IPS-18a (cell line): ENCODE data around the gene LILRB5.
"Not testable (repeated sequence)": the region's sequence is repeated elsewhere in the genome, so short reads cannot be mapped to it uniquely, and the experiment has no call there.

ENCODE experiments used
- H3K27ac ChIP-seq: one replicate; pipeline ENCODE4 v1.5.1; 2013; ENCODE audit warnings: low read length
- H3K27me3 ChIP-seq: one replicate; pipeline ENCODE4 v1.6.1; 2013; ENCODE audit warnings: mild to moderate bottlenecking, low read length; ENCODE audit not compliant: control insufficient read depth, insufficient read depth
- H3K36me3 ChIP-seq: one replicate; pipeline ENCODE4 v1.6.1; 2013; ENCODE audit warnings: low read depth, low read length; ENCODE audit not compliant: control insufficient read depth
- H3K4me1 ChIP-seq: one replicate; pipeline ENCODE4 v1.6.1; 2013; ENCODE audit warnings: low read depth, low read length; ENCODE audit not compliant: control insufficient read depth
- H3K4me3 ChIP-seq: one replicate; pipeline ENCODE4 v1.5.1; 2013; ENCODE audit warnings: low read length
- H3K9ac ChIP-seq: one replicate; pipeline ENCODE4 v1.6.1; 2013; ENCODE audit warnings: mild to moderate bottlenecking, low read length, moderate library complexity
- H3K9me3 ChIP-seq: one replicate; pipeline ENCODE4 v1.6.1; 2013; ENCODE audit warnings: low read depth, low read length; ENCODE audit not compliant: control insufficient read depth

The LILRB5 gene

DNA sequence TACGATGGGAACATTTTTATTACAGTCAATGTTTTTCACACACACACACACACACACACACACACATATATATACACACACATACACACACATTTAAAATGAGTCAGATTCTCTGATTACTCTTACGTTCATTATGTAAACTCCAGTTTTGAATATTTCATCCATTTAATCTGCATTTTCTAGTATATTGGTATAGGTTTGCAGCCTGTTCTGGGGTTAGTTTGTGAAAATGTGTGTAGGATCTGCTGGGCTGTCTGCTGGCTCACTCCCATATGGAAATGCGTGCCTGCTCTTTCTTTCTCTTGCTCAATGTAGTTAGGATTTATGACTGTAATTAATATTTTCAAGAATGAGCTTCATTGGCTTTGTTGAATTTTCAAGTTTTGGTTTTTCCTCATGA lies 16.7 kb upstream of the LILRB5 start:
- Histone ChIP-seq H3K9ac (no peak overlapping the region), H3K4me3 (no peak overlapping the region), H3K36me3 (no peaks in the 10 kb centered on the region), H3K27ac (no peak overlapping the region), H3K4me1 (no peaks in the 10 kb centered on the region), H3K9me3 (no peaks in the 10 kb centered on the region), H3K27me3 (peaks cover 3% of the 10 kb centered on the region)

DNA sequence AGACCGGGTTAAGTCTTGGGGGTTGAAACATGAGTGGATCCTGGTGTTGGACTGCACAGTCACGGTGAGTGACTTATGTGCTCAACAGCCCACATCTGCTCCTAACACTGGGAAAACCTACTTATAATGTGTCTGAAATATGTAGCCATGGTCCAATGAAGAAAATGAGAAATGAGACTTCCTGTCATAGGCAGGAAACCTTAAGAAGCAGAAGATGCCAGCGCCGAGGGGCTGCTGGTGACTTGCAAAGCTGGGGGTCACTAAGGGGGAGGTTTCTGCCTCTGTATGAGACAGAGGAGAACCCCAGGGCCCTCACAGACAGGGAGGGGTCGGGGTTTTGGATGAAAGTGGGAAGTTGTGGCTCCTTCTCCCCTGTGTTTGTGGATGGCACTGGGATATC lies 15.1 kb upstream of the LILRB5 start:
- H3K27me3 ChIP-seq, H3K36me3 ChIP-seq, H3K4me3 ChIP-seq, H3K9ac ChIP-seq, H3K27ac ChIP-seq, H3K9me3 ChIP-seq, H3K4me1 ChIP-seq: not testable (repeated sequence)

DNA sequence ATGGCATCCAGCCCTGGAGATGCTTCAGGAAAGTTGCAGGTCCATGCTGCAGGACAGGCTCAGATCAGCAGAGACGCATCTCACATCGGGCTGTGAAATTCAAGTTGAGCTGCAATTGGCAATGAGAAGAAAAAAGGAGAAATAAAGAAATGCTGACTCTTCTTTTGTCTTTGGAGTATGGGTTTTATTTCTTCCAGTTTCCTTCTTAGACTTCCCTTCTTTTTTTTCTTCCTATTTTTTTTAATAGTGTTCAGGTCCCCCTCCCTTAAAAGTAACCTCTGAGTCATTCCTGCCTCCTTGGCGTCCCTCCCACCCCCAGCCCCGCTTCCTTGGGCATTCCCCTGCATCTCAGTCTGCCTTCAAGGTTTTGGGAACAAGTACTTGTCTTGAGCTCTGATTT lies 14.5 kb upstream of the LILRB5 start:
- H3K9me3 ChIP-seq, H3K36me3 ChIP-seq, H3K4me1 ChIP-seq, H3K27me3 ChIP-seq, H3K9ac ChIP-seq, H3K27ac ChIP-seq, H3K4me3 ChIP-seq: not testable (repeated sequence)

DNA sequence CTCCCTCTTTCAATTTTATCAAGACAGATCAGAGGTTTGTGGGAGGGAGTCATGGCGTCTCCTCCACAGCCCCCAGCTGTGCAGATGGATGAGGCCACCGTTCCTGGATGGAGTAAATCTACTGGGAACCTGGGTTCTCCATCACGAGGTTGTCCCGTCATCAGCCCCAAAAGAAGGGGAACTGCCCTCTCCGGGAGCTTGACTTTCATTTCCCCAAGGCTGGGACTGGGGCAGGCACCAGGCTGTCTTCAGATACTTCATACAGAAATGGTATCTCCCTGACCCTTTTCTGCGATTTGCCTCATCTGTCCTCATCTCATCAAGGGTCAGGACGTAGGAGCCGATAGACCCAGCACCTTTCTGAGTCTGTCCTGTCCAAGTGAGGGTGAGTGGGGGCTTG lies 14.0 kb upstream of the LILRB5 start:
- no peak overlapping the region for H3K4me3 ChIP-seq
- no peaks in the 10 kb centered on the region for H3K4me1 ChIP-seq
- H3K27me3 ChIP-seq: peaks cover 4% of the 10 kb centered on the region
- no peaks in the 10 kb centered on the region for H3K36me3 ChIP-seq
- H3K27ac ChIP-seq: no peak overlapping the region
- no peaks in the 10 kb centered on the region for H3K9me3 ChIP-seq
- no peak overlapping the region for H3K9ac ChIP-seq

DNA sequence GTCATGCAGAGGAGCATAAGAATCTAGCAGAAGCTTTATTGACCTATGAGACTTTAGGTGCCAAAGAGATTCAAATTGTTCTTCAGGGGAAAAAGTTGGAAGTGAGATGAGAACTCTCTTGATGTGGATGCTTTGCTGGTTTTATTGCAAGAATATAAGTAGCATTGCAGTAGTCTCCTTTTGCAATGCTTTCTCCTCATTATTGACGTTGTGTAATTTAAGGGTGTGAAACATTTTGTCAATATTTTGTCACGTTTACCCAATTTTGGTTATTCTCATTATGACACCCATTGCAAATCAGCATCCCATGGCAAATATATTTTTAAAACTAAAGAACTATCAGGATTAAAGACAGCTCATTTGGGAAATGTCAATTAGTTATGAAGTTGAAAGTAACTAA lies 11.9 kb upstream of the LILRB5 start:
- H3K4me1 ChIP-seq: no peaks in the 10 kb centered on the region
- no peak overlapping the region for H3K27ac ChIP-seq
- peaks cover 4% of the 10 kb centered on the region for H3K27me3 ChIP-seq
- H3K4me3 ChIP-seq: no peak overlapping the region
- no peaks in the 10 kb centered on the region for H3K36me3 ChIP-seq
- H3K9me3 ChIP-seq: no peaks in the 10 kb centered on the region
- no peak overlapping the region for H3K9ac ChIP-seq

DNA sequence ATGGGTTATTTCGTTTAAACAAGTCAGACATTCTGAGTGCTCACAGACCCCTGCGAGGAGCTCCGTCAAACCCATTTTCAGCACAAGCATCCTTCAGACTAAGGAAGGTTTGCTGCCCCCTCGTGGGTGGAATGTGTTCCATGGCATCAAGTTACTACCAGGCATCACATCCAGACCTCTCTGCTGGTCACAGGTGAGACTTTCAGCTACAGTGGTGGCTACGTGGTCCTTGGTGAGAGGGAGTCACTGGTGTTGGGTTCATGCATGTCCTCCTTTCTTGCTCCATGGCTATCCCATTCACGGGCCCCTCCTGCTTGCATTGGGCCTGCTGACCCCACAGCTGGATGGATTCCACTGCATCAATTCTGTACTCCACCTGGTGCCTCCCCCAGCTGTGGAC lies 9.1 kb upstream of the LILRB5 start:
- no peak overlapping the region for H3K9ac ChIP-seq
- no peaks in the 10 kb centered on the region for H3K9me3 ChIP-seq
- no peak overlapping the region for H3K4me3 ChIP-seq
- H3K27ac ChIP-seq: no peak overlapping the region
- peaks cover 4% of the 10 kb centered on the region for H3K27me3 ChIP-seq
- H3K36me3 ChIP-seq: no peaks in the 10 kb centered on the region
- no peaks in the 10 kb centered on the region for H3K4me1 ChIP-seq

DNA sequence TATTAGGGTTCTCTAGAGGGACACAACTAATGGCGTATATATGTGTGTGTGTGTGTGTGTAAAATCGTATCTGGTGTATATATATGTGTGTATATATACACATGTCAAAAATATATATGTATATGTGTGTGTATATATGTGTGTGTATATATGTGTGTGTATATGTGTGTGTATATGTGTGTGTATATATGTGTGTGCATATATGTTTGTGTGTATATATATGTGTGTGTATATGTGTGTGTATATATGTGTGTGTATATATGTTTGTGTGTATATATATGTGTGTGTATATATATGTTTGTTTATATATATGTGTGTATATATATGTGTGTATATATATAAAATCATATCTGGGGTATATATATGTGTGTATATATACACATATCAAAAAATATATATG lies 5.4 kb upstream of the LILRB5 start:
- H3K9me3 ChIP-seq: no peaks in the 10 kb centered on the region
- no peaks in the 10 kb centered on the region for H3K36me3 ChIP-seq
- no peak overlapping the region for H3K9ac ChIP-seq
- H3K4me1 ChIP-seq: no peaks in the 10 kb centered on the region
- no peak overlapping the region for H3K4me3 ChIP-seq
- H3K27me3 ChIP-seq: no peaks in the 10 kb centered on the region
- no peak overlapping the region for H3K27ac ChIP-seq

DNA sequence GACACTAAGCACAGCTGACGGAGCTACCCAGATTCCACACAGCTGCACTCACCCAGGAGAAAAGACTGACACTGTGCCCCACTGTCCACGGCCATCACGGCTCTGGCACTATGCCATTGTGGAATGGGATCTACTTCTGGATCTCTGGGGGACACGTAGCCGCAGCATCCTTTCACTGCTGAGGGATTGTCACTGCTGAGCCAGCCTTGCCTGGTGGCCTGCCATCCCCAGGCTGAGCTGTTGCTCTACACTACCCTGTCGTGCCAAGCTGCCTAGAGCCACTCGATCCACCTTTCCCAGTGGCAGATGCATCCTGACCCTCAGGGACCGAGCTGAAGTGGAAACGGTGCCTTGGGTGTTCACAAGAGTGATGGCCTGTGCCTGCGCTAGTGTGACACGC lies 5.0 kb upstream of the LILRB5 start:
- Histone ChIP-seq H3K9me3 (no peaks in the 10 kb centered on the region), H3K4me1 (no peaks in the 10 kb centered on the region), H3K4me3 (no peak overlapping the region), H3K36me3 (no peaks in the 10 kb centered on the region), H3K27ac (no peak overlapping the region), H3K27me3 (no peaks in the 10 kb centered on the region), H3K9ac (no peak overlapping the region)

DNA sequence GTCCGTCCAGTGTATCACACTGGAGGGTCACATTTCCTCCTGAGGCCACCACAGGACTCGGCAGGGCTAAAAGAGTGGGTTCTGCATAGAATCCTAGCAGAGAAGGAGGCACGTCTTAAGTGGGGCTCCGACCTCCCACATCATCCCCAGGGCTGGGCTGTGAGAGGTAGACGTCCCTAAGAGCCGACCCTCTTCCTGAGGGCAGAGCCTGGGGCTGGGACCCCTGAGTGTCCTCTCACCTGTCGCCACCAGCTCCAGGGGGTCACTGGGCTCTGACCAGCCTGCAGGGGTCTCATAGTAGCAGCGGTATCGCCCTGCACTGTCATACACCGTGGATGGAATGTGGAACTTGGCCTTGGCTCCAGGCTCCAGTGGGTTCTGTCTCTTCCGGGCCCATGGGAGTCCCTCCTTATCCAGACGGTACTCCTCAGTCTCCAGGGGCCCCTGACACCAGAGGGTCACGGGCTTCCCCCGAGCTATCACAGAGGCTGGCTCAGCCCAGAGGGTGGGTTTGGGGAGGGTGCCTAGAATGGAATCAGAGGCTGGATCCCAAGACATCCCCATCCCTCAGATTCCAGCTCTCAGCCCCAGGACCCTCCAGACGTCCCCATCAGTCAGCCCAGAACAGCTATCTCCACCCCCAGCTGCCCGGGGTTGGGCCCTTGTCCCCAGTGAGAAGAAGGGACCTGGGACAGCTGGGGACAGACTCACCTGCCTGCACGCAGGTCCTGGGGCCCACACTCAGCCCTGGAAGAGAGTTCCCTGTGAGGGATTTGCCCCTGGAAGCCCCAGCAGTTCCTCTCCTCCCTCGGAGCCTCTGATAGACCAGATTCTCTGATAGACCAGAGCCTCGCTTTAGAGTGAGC lies 590 bp downstream of the LILRB5 start:
- Histone ChIP-seq H3K9ac (no peak overlapping the region), H3K36me3 (no peaks in the 10 kb centered on the region), H3K27ac (no peak overlapping the region), H3K9me3 (no peaks in the 10 kb centered on the region), H3K4me3 (no peak overlapping the region), H3K27me3 (no peaks in the 10 kb centered on the region), H3K4me1 (no peaks in the 10 kb centered on the region)

DNA sequence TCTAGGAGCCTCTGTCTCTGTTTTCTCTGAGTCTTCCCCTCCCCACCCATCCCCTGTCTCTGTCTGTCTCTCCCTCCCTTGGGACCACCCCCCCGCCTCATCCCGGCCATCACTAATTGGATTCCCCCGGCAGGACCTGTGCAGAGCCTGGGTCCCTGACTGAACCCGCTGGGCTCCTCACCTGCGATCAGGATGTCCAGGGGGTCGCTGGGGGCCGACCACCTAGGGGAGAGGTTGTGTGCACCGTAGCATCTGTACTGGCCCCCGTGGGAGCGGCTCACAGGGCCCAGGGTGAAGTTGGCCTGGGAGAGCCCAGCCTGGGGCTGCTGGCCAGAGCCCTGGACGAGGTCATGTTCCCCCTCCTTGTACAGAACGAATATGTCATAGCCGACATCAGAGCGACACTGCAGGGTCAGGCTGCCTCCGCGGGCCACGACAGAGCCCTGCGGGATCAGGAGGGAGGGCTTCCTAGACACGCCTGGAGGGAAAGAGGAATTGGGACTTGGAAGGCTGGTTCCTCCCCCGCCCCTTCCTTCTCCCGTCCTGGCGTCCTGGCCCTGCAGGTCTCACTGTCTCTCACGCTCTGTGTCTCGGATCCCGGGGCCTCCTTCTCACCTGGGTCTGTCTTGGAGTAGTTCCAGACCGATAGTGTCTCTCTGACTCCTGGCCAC lies 1.8 kb downstream of the LILRB5 start:
- no peak overlapping the region for H3K4me3 ChIP-seq
- no peaks in the 10 kb centered on the region for H3K36me3 ChIP-seq
- H3K27me3 ChIP-seq: no peaks in the 10 kb centered on the region
- H3K4me1 ChIP-seq: no peaks in the 10 kb centered on the region
- no peaks in the 10 kb centered on the region for H3K9me3 ChIP-seq
- no peak overlapping the region for H3K27ac ChIP-seq
- H3K9ac ChIP-seq: no peak overlapping the region

DNA sequence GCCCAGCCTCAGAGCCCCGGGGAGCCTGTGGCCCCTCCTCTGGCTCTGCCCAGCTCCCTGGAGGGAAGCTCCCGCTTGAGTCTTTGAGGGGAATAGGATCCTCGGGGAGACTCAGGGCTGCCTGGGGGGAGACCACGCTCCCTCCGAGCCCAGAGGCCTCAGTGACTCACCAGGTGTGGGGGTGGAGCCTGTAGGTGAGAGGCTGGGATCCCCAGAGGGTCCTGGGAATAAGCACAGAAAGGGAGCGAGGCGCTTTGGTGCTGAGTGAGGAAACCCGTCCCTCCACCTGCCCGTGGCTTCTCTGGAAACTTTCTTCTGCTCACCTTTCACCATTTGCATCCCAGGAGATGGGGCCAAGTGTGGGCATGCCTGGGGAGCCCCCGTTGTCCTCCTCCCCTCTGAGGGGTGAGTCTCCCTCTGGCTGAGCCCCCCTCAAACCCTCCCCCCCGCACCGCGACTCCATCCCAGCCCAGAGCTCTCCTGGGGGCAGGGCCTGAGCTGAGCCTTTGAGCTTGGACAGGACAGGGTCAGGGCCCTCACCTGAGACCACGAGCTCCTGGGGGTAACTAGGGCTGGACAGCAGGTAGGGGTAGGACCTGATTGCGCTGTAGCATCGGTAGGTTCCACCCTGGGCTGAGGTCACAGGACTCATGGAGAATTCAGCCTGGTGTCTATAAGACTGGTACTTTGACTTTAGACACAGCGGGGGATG lies 2.7 kb downstream of the LILRB5 start:
- no peak overlapping the region for H3K4me3 ChIP-seq
- H3K9ac ChIP-seq: no peak overlapping the region
- no peak overlapping the region for H3K27ac ChIP-seq
- no peaks in the 10 kb centered on the region for H3K9me3 ChIP-seq
- no peaks in the 10 kb centered on the region for H3K36me3 ChIP-seq
- H3K27me3 ChIP-seq: no peaks in the 10 kb centered on the region
- no peaks in the 10 kb centered on the region for H3K4me1 ChIP-seq
